NCI-H1092 (cell line): ENCODE data around the gene KLHL7.

Experiments used
- DNase-seq: peaks from one replicate; lab custom pipeline; 2025; lab: John Stamatoyannopoulos, UW

Gene KLHL7, protein sequence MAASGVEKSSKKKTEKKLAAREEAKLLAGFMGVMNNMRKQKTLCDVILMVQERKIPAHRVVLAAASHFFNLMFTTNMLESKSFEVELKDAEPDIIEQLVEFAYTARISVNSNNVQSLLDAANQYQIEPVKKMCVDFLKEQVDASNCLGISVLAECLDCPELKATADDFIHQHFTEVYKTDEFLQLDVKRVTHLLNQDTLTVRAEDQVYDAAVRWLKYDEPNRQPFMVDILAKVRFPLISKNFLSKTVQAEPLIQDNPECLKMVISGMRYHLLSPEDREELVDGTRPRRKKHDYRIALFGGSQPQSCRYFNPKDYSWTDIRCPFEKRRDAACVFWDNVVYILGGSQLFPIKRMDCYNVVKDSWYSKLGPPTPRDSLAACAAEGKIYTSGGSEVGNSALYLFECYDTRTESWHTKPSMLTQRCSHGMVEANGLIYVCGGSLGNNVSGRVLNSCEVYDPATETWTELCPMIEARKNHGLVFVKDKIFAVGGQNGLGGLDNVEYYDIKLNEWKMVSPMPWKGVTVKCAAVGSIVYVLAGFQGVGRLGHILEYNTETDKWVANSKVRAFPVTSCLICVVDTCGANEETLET

DNA sequence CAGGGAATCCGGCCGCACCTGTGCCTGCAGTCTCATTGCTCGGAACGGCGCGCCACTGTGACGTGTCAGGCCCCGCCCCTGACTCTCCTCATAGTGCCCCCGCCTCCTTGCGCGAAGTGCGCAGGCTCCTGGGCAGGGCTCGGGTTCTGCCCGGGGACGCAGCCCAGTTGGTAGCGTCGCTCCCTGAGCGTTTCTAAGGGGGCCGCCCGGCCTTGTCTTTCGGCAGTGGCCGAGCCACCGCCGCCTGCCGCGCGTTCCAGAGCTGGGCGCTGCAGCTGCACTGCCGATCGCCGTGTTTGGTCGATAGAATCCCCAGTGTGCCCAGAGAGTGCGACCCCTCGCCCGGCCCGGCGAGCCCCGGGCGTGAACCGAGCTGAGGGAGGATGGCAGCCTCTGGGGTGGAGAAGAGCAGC lies at the start of gene KLHL7:
Gene KLHL7 (plus strand): TSS at position 142 of the 413 bp plus-strand sequence. CDS start 242 bp downstream, at position 384.
- DNase-seq, result peak; percentile 96

- DNase-seq, result no peak
Observed at GRCh38 chr7:23058408-23059096, 47.0 kb upstream of the KLHL7 start.

DNA sequence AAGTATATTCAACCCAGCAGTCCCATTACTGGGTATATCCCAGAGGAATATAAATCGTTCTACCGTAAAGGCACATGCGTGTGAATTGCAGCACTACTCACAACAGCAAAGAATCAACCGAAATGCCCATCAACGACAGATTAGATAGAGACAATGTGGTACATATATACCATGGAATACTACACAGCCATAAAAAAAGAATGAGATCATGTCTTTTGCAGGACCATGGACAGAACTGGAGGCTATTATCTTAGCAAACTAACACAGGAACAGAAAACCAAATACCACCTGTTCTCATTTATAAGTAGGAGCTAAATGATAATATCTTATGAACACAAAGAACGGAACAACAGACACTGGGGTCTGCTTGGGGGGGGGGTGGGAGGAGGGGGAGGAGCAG lies 44.3 kb upstream of the KLHL7 start:
- DNase-seq, result no peak

DNA sequence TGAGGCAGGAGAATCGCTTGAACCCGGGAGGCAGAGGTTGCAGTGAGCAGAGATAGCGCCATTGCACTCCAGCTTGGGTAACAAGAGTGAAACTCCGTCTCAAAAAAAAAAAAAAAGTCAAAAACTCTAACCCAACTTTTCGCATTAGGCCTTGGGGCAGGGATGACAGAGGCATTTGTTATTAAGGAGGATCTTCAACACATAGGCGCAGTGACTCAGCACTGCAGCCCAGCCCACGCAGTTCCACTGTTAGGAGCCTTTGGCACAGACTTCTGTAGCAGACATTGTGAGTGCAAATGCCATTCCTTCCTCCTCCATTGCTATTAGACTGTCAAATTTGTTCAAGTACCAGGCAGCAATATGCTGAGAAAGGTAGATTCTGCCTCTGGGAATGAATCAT lies 43.1 kb upstream of the KLHL7 start:
- DNase-seq, result no peak

DNA sequence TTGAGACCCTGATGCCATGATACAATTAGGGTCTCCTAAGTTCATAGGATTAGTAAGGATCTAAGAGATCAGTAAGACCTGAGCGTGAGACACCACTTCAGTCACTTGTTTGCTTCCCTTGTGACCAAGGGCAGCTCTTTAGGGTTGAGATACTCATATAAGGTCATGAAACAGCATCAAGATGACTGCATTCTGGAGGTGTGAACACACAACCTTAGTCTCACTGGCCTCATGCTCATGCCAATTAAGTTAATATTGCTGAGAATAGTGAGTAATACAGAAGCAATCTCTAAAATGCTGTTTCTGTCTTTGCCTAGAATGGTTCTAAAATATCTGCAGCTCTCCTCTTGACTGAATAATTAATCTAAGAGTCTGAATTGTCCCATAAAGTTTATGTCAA lies 39.6 kb upstream of the KLHL7 start:
- DNase-seq, result no peak

GRCh38 chr7:23067271-23067670 lies 38.3 kb upstream of the KLHL7 start:
- no peak for DNase-seq

GRCh38 chr7:23072048-23072447 lies 33.5 kb upstream of the KLHL7 start:
- no peak for DNase-seq

GRCh38 chr7:23072922-23073321 lies 32.7 kb upstream of the KLHL7 start:
- DNase-seq, result no peak

DNA sequence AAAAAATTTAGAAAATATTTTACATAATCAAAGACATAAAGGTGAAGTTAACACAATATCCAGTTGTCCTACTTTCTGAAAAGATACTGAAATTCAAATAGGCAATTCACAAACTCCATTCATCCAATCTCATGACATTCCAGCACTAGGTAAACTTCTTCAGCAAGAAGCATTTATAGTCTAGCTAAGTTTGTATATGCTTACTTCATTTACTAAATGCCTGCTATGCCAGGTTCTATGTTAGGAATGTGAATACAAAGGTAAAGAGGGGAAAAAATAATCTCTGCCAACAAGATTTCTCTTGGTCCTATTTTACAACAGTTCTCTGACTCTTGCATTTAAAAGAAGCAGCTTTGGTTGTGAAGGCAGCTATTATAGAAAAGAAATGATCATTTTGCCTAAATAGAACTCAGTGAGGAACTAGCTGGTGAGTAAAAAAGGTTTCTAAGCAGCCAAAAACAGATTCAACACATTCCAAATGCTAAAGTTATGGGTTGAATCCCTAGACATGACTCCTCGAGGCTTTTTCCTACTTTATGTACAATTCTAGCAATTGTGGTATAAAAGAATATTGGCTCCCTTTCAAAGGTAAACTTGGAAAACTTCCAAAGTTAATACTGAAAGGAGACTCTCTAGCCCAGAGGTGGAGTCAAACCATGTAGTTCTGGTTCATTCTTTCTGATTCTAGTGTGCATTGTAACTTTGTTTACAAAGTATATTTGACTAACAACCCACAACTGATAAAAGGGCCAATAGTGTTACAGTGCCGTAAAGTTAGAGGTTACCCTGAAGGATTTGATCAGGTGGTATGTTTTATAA lies 30.9 kb upstream of the KLHL7 start:
- peak; percentile 9 for DNase-seq

GRCh38 chr7:23075571-23075970 lies 30.0 kb upstream of the KLHL7 start:
- no peak for DNase-seq

GRCh38 chr7:23076772-23077171 lies 28.8 kb upstream of the KLHL7 start:
- no peak for DNase-seq

GRCh38 chr7:23093111-23093510 lies 12.5 kb upstream of the KLHL7 start:
- no peak for DNase-seq

- no peak for DNase-seq
Observed at GRCh38 chr7:23093546-23093945, 12.0 kb upstream of the KLHL7 start.

DNA sequence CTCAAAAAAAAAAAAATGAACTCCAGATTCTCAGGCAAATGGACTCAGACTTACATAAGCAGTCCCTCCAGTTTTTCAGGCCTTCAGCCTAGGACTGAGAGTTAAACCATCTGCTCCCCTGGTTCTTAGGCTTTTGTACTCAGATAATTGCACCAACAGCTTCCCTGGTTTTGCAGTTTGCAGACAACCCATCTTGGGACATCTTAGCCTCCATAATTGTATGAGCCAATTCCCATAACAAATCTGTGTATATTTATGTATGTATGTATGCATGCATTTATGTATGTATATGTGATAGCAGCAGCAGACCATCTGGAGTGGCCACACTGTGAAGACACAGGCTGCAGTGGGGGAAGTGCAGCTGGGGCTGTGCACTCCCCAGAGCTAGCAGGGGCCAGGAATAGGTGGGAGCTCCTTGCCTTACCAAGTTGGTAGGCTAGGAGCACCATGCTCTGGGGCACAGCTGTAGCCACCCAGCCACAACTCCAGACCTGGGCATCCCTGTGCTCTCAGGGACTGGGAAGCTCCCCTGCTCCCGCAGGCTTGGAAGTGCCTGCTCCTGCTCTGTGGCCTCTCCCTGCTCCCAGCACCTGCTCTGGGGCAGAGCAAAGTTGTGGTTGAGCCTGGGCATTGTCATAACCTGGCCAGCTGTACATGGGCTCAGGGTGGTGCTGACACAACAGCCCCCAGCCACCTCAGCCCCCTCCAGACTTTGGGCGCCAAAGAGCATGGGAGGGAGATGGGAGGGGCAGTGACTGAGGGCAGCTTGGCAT lies 8.9 kb upstream of the KLHL7 start:
- DNase-seq, result no peak

GRCh38 chr7:23098029-23098428 lies 7.6 kb upstream of the KLHL7 start:
- DNase-seq, result no peak

DNA sequence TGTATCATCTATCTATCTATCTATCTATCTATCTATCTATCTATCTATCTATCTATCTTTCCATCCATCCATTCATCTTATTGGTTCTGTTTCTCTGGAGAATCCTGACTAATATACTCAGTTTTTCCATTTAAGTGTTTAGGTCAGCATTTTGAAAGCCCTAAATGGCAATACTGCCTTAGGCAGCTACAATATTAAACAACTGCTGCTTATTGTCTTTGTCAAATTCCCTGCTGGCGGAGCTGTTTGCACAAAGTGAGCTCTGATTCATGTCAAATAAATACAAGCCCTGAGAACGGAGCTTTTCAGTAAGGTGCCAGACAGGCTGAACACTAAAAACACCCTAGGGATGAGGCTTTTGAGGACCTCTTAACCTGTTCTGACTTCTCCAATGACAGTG lies 7.1 kb upstream of the KLHL7 start:
- no peak for DNase-seq

DNA sequence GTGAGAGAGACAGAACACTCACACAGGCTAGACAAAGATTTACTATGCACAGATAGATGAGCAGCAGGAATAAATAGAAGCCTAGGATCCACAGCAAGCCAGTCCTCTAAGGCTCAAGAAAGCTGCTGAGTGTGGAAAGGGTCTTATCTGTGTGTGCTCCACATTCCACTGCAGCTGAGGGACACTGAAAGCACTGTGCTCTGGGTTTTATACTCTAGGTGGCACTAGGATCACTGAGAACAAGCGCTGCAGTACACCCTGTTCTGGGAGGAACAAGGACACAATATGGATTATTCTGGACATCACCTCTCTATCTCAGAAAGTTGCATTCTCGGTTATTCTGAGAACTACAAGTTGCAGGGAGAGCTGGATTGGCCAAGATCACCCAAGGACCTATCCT lies 4.9 kb upstream of the KLHL7 start:
- DNase-seq, result no peak

DNA sequence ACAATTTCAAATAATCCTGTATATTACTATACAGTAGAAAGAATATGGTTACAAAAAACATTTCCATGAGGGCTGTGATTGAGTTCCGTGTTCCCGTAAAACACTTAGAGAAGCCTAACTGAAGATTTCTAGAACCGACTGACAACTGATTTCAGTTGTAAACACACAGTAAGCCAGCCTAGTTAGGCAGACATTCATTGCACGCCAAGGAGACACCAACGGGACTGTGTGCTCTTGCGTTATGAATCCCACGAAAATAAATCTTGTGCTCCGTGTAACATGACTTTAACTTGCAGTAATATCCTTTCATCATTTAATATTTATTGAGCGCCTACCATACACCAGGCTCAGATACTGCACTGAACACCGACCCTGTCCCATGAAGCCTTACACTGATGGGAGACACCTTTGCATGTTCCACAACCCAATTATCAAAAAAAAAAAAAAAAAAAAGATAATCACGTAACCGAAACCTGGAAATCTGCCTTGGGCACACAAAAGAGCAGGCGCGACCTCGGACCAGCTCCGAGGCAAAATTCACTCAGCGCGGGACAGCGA lies 420 bp upstream of the KLHL7 start:
- no peak for DNase-seq

GRCh38 chr7:23106057-23106822 lies 655 bp downstream of the KLHL7 start:
- DNase-seq, result peak; percentile 56
